NCI-H2029 treated with DMSO at 0.1 percent for 48 hours (cell line): ENCODE data around the gene ADAMTS15.
"Not testable (repeated sequence)": the region's sequence is repeated elsewhere in the genome, so short reads cannot be mapped to it uniquely, and the experiment has no call there.

Experiments
- DNase-seq: peaks from one replicate; lab custom pipeline; 2025; lab: John Stamatoyannopoulos, UW

The ADAMTS15 gene

DNA sequence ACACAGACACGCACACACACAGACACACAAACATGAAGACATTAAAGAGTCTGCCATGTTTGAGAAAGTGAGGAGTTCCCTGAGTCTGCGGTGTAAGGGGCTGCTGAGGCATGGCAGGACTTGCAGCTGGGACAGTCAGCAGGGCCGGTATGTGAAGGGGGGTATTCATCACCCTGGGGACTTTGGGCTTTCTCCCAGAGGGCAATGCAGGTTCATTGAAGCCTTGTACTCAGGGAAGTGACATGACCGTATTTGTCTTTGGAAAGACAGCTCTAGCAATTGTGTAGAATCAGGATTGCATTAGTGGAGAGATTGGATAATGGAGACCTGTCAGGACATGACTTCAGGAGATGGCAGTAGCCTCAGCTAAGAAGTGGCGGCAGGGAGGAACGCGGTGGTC is 10.6 kb upstream of the ADAMTS15 start:
- no peak for DNase-seq

DNA sequence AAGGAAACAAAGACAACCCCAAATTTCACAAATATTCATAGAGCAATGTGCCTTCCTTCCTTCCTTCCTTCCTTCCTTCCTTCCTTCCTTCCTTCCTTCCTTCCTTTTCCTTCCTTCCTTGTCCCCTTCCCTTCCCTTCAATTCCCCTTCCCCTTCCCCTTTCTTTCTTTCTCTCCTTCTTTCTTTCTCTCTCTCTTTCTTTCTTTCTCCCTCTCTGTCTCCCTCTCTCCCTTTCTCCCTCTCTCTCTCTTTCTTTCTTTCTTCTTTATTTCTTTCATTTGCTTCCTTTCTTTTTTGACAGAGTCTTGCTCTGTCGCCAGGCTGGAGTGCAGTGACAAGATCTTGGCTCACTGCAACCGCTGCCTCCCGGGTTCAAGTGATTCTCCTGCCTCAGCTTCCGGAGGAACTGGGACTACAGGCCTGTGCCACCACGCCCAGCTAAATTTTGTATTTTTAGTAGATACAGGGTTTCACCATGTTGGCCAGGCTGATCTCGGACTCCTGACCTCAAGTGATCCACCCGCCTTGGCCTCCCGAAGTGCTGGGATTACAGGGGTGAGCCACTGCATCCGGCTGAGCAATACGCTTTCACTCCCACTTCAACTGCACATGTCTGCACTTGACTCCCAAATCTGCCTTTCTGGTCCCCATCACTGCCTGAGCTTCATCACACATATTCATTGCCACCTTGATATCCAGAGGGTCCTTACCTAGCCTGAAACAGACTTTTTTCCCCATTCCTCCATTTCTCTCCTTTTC is 9.9 kb upstream of the ADAMTS15 start:
- DNase-seq = not testable (repeated sequence)

DNA sequence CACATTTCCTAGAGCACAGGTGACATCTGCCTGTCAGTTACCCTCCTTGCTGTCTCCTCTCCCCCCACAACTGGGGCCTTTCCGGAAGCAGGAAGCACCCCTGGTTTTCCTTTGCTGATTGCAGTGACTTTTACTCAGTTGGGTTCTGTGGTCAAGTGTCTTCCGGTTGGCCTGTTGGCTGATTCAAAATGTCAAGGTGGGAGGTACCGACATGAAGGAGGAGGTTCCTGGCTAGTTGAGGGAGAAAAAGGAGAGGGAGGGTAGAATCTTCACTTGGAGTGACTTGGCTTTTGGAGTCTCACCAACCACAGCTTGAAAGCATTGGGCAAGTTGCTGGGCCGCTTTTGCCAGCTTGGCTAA is 9.3 kb upstream of the ADAMTS15 start:
- no peak for DNase-seq

DNA sequence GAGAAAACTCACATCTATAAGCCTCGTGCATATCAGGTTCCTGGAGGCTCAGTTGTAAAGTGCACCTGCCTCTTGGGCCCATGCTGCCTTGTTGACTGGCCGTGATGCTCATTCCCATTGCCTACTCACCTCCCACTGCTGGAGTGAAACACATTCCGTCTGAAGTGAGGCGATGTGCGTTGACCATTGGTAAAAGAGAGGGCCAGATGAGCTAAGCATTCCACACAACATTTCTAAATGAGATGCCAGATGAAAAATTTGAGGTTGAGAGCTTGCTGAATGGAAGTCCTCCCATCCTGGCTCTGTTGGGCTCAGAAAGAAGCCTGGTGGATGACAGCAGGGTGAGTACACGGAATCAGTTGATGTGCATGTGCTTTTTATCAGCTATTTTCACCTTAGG is 8.6 kb upstream of the ADAMTS15 start:
- no peak for DNase-seq

DNA sequence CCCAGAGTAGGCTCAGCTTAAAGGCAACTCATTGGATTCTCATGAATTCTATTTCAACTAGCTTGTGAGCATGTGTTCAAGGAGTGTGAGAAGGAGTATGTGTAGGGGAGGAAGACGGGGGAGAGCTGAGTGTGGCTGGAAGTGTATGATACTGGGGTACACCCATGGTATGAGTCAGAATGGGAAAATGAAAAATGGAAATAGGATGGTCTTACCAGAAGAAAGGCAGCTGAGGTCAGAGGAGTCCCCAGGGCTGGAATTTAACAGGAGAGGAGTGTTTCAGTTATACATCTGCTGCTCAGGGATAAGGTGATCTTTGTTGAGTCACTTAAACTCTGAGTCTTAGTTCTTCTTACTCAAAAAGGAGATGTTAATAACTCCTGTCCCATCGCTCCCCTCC is 6.7 kb upstream of the ADAMTS15 start:
- DNase-seq = no peak

DNA sequence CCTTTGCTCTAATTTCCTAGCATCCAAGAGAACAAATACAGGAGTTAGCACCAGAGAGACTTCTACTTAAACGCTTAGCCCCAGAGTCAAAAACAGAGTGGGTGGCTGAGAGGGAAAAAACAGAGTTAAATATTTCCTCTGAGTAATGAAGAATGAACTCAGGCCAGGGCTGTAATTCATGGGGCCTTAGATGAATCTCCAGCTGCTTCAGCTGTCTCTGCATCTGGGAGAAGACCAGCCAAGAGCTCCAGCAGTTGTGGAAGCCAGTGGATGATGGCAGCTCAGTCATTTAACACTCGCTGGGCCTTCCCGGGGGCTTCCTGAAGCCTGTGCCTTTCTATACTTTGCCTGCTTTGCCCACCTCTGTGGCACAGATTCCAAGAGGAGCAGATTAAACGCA is 5.7 kb upstream of the ADAMTS15 start:
- no peak for DNase-seq

DNA sequence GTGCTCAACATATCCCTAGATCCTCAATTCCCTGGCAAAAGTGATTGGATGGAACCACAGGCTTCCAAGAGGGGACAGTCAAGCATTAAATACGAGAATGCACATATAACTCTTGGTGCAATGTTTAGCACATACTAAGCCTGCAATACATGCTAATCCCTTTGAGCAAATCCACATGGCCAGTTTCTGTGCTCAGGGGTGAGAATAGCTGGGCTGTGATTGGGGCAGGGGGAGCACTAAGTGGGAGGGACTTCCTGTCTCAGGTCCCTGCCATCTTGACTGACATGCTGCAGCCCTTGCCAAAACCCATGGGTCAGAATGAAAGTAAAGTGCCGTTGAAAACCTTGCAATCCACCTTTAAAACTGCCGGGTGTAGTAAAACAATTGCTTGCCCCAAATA is 2.7 kb upstream of the ADAMTS15 start:
- no peak for DNase-seq

DNA sequence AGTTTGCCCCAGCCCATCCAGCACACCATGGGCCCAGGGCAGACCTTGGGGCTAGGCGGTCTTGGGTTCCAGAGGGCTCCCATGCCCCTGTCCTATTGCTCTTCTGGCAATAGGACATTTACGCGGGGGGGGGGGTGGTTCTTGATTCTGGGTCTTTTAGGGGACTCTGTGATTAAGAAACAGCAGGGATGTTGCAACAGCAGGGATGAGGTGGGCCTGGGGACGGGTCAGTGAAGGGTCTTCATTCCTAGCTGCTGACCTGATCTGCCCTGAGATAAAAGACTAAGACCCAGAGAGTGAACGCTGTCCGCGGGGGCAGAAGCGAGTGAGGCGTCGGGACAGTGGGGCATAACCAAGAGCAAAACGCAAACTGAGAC is 418 bp upstream of the ADAMTS15 start:
- no peak for DNase-seq

DNA sequence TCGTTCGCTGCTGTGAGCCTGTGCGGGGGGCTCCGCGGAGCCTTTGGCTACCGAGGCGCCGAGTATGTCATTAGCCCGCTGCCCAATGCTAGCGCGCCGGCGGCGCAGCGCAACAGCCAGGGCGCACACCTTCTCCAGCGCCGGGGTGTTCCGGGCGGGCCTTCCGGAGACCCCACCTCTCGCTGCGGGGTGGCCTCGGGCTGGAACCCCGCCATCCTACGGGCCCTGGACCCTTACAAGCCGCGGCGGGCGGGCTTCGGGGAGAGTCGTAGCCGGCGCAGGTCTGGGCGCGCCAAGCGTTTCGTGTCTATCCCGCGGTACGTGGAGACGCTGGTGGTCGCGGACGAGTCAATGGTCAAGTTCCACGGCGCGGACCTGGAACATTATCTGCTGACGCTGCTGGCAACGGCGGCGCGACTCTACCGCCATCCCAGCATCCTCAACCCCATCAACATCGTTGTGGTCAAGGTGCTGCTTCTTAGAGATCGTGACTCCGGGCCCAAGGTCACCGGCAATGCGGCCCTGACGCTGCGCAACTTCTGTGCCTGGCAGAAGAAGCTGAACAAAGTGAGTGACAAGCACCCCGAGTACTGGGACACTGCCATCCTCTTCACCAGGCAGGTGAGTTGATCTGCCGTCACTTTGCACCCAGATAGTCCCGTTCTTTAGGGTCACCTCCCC is 1.0 kb downstream of the ADAMTS15 start:
- no peak for DNase-seq

DNA sequence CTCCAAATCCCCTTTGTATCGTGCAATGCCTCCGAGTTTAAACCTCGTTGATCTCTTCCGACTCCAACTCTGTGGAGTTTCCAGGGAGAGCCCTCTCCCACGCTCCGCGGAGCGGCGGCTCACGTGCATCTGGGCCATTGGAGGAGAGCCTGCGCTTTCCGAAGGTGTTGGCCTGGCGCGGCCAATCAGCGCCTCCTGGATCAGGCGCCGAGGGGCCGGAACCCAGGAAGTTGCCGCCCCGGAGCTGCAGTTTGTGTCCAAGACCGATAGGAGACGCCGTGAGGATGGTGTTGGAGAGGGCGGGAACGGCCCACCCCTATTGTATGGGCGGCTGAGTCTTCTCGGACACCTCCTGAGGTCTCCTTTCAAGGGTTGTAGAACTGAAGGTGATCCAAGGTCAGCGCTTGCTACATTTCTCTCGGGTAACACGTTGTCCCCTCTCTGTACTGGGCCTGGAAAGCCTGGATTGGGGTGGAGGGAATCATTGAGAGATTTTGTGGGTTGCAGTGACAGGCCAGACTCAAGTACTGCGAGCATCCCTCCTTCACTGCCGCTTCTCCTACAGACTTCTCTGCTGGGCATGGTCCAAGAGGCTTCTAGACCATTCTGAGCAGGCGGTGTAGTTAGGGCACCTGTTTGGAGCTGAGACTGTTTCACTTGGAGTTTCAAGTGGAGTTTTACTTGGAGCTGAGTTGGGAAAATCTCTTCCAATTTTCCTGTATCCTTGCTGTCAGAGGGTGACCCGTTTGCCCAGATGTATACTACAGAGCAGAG is 1.7 kb downstream of the ADAMTS15 start:
- no peak for DNase-seq

DNA sequence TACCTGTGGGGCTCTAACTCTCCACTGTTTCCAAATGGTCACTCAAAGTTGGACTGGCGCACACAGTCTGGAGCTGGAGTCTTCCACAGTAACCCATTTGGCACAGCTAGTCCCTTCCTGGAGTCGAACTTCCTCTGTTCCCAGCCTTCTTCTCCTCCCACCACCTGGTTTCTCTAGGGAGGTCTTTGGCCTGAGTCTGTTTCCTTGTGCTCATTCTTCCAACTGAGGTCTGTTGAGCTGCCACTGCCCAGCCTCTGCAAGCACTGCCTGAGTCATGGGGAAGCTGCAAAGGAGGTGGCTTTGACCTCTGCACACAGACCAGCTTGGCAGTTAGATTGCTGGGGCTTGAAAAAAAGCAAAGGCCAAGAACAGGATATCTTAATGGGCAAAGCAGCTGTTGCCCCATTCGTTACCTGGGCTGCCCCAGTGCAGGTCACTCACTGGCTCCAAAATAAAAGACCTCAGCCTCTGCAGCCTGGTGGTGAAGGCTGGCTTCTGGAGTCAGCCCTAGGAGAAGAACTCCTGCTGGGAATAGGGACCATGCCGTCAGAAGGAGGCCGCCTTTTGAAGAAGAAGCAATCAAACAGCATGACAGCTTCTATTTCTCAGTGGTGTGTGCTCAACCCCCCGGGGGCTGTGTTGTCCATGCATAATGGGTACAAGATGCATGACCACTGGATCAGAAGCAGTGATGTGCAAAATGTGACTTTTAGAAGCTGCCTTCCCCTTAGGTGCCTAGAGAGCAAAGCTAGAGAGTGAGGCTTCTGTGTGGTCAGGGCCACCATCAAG is 3.0 kb downstream of the ADAMTS15 start:
- no peak for DNase-seq

DNA sequence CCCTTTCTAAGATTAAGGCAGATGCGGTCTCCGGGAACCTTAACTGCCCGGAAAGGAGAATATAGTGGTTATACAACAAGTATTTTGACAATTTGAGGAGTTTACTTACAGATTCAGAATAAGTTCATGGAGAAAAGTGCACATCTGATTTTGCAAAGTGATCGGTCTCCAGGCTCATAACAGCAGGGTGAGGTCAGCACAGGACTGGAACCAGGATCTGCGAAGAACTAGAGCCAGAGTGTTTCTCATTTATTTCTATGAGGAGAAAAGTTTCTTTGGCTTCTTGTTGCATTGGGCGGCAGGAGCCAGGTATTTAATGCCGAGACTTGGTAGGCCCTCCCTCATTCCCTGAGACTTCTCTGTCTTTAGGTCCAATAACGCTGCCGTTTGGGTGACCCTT is 3.7 kb downstream of the ADAMTS15 start:
- DNase-seq = no peak

DNA sequence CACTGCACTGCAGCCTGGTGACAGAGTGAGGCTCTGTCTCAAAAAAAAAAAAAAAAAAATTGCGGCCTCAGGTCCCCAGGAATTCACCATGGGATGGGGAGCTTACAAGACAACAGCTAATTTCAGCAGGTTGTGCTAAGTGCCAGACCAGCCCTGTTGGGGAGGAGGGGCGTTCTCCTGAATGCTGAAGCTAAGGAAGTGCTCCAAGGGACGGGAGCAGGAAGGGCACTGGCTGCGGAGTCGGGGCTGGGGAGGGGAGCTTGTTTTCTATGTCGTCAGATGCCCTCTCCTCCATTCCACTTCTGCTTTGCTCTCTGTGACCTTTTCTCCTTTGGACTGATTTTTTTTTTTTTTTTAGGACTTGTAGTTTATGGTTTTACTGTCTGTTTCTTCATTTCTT is 4.5 kb downstream of the ADAMTS15 start:
- DNase-seq = no peak

DNA sequence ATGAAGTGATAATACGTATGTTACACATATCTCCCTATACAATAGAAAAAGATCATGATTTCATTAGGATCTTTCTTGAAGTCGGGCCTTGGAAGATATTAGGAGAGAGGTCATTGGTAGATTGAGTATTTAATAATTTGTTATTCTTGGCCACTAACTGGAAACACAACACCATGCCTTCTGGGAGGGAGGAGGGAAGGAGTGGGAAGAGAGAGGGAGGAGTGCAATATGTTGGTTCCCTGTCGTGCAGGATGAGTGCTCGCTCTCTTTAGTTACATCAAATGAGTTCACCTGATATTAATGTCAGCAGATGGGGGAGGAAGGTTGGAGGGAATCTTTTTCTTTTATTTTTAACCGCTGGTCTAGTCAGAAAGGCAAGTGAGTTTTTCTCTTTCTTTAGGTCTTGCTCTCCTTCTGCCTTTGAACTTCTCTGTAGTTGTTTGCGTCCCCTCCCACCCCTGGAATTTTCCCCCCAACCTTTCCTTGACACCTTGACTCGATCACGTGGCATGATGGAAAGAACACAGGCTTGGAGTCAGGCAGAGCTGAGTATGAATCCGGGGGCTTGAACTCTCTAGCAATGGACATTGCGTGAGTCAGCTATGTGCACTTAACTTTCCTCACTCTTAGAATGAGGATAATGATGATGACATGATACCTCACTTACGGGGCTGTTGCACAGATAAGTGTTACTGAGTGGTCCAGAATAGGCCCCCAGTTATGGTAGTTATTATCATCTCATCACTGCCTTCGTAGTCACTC is 6.2 kb downstream of the ADAMTS15 start:
- DNase-seq = no peak

DNA sequence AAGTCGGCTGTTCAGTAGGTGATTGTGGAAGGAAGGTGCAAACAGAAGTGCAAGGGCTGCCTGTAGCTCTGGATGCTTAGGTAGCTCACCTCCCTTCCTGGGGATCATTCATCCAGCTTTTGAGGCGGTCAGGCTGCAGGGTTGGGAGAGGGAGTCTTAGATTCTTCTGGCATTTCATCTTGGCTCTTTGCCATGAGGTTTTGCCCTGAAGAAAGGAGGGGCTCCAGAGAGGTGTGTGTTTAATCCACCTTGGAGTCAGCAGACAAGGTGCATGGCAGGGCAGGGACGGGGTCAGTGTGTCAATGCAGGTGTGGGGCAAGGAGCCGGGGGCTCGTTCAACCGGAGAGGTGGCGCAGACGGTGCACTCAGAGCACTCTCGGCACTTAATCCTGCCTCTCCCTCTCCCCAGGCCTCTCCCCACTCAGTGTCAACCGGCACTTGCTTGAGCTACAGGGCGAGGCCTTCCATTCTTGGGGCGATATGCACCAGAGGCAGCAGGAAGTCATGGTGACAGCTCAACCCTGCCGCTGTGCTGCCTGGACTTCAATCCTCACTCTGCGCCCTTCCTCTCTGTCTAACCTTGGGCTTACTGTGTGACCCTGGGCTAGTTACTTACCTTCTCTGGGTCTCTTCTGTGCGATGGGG is 7.2 kb downstream of the ADAMTS15 start:
- no peak for DNase-seq

DNA sequence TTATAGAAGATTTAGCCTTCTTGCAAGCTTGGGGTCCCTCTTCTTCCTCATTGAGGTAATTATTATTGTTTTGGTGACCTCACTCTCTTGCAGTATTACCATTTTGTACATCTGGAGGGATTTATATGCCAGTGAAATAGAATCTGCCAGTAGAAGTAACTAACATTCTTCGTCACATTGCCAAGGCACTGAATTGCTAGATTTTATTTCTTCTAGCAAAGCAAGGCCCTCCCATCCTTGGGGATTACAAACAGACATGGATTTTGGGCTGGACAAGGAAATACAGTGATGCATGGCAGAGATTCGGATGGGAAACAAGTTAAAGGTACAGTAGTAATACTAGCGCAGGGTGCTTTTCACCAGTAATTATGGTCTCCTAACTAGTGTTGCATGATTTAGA is 7.8 kb downstream of the ADAMTS15 start:
- no peak for DNase-seq

DNA sequence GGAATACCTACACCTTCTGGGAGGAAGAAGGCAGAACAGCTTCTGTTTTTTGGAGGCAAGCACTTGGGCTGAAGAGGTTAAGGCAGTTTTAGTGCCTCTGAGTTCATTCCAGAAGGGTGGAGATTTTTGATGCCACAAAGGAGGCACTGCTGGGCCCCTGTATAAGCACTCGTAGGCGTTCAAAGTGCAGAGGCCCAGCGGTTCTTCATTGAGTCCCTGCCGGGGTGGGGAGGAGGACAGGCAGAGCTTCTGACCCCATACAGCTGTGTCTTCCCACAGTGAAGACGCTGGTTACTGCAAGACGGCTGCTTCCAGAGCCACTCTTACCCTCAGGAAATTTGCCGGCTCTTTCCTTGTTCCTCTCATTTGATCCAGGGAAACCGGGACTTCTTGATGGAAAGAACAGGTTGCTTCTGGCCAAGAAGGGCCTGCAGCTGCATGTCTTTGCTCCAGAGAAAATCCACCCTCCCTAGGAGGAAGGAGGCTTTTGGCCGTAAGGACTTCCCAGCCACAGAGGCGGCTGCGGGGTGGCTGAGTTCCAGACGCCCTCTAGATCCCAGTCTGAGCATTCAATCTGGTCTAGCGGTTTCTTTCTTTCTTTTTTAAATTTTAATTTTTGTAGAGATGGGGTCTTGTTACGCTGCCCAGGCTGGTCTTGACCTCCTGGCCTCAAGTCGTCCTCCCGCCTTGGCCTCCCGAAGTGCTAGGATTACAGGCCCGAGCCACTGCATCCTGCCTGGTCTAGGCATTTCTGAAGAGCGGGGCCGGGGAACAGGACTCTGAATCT is 9.4 kb downstream of the ADAMTS15 start:
- no peak for DNase-seq

DNA sequence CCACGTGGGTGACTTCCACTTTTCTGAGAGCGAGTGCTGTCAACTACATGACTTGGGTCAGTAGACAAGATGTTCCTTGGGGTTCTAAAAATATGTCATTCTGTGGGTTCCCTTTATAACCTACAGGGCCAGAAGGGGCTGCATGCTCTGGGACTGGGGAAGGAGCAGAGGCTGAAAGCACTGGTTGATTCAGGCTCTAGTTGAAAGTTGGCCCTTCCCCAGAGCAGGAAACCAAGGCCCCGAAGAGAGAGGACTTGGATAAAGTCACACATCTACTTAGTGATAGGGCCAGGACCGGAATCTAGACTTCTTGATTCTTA is 9.9 kb downstream of the ADAMTS15 start:
- no peak for DNase-seq

DNA sequence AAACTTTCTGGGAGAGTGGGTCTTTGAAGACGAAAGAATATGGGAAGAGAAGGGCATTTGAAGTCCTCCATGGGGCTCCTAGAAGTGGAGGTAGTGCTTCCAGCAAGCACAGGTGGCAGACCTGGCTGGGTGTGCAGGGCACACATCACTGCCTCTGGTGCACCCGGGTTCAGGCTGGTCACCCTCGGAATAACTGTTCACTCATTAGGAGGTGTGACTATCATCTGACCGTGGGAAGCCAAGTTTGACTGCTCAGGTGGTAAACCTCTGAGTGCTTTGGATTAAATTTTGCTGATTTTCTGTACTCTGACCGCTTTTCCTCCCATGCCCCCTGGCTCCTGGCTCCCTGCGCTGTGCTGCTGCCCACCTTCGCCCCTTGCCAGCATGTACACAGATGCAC is 11.1 kb downstream of the ADAMTS15 start:
- no peak for DNase-seq

DNA sequence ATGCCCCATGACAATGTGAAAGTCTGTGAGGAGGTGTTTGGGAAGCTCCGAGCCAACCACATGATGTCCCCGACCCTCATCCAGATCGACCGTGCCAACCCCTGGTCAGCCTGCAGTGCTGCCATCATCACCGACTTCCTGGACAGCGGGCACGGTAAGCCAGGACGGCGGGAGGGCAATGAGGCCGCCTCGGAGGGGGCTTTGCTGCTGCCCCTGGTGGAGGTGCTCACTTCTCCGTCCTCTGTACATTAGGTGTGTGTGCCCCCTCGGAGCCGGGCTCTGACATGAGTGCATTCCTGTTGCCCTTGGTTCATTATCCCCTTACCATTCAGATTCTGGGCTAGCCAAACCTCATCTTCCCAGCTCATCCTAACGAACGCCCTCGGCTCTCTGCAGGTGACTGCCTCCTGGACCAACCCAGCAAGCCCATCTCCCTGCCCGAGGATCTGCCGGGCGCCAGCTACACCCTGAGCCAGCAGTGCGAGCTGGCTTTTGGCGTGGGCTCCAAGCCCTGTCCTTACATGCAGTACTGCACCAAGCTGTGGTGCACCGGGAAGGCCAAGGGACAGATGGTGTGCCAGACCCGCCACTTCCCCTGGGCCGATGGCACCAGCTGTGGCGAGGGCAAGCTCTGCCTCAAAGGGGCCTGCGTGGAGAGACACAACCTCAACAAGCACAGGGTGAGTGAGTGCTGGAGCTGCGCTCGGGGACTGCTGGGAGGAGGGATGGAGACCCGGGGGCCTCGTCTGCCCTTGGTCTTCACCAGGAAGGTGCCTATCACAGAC is 13.8 kb downstream of the ADAMTS15 start:
- DNase-seq = no peak
